GM18867 (cell line): ENCODE measurements around the gene CNPY4.
A peak's percentile ranks its signal among the peaks of the same experiment; 100 is the strongest.

Source experiments
- ATAC-seq: cut with Tn5 transposase; IDR thresholded peaks from one replicate; pipeline ENCODE4 v1.9.1; 2021; ENCODE audit warnings: mild to moderate bottlenecking, moderate library complexity; ENCODE audit not compliant: unreplicated experiment

Gene CNPY4

DNA sequence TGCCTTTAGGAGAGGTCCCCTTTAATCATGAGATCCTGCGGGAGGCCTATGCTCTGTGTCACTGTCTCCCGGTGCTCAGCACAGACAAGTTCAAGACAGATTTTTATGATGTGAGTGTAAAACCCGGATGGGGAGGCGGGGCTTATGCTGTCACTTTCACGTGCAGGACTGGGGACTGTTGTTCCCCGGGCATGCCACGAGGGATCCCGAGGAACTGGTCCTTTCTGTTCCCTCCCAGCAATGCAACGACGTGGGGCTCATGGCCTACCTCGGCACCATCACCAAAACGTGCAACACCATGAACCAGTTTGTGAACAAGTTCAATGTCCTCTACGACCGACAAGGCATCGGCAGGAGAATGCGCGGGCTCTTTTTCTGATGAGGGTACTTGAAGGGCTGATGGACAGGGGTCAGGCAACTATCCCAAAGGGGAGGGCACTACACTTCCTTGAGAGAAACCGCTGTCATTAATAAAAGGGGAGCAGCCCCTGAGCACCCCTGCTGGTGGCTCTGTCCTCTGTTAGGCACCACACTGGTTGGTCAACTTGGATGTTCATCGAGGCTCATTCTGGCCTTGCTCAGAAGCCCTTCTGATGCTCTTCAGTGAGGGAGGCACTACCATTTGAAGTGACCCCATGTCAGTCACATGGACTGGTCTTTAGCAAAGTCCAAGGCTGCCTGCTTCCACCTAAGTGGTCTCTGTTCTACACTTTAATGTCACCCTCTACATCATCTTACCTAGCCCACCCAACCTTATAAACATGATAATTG, 27.8 kb upstream of the CNPY4 start:
- no peak for ATAC-seq

- ATAC-seq, result no peak
Observed at GRCh38 chr7:100093054-100093453, 26.4 kb upstream of the CNPY4 start.

DNA sequence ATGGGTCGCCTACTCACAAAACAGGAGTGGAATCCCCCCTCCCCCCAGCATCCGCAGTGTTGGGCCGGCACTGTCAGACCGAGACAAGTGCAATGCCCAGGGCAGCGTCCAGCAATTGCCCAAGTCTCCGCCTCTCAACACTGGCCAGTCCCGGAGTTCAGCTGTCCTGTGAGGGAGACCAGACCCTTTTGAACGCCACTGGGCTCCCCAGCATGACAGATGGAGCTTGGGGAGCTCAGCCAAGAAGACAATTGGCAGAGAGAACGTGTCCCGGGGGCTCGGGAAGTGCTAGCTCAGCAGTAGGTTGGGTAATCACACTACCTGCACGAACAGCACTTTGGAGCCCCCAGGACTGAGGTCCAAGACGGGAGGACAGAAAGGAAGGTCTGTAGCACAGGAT, 25.9 kb upstream of the CNPY4 start:
- no peak for ATAC-seq

- ATAC-seq, result no peak
Observed at GRCh38 chr7:100093925-100094486, 25.4 kb upstream of the CNPY4 start.

DNA sequence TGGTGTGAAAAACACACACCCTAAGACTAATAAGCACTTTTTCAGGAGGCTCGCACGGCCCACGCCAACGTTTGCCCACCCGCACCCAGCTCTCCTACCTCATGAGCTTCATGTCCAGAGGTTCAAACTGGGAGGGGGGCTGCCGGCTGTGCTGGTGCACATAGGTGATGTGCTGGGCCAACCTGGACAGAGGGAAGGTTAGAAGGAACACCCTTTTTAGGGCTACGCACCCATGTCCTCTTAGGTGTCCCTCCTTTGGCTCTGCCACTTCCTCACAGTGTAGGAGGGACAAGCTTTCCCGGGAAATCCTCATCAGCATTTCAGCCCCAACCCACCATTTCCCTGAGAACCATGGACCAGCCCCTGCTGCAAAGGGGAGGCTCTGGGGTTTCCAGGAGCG, 24.1 kb upstream of the CNPY4 start:
- no peak for ATAC-seq

GRCh38 chr7:100095704-100096103, 23.7 kb upstream of the CNPY4 start:
- no peak for ATAC-seq

GRCh38 chr7:100098913-100099312, 20.5 kb upstream of the CNPY4 start:
- ATAC-seq, result no peak

DNA sequence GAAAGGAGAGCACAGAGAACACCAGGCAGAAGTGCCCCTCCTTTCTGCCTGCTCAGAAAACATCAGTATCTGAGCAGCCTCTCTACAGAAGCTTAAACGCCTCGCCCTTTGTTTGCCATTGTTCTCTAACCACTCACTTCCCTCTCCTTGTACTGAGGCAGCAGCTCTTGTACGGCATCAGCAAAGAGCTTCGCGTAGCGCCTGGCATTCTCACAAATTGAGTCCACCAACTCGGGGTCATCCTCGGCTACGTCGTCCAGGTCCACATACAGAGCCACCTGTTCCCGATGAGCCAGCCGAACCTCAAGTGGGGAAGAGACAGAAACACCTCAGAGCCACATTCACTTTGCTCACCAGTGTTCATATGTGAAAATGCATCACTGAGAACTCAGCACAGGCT, 20.0 kb upstream of the CNPY4 start:
- ATAC-seq, result no peak

- ATAC-seq, result peak; percentile 58
Observed at GRCh38 chr7:100100420-100101015, 18.9 kb upstream of the CNPY4 start.

DNA sequence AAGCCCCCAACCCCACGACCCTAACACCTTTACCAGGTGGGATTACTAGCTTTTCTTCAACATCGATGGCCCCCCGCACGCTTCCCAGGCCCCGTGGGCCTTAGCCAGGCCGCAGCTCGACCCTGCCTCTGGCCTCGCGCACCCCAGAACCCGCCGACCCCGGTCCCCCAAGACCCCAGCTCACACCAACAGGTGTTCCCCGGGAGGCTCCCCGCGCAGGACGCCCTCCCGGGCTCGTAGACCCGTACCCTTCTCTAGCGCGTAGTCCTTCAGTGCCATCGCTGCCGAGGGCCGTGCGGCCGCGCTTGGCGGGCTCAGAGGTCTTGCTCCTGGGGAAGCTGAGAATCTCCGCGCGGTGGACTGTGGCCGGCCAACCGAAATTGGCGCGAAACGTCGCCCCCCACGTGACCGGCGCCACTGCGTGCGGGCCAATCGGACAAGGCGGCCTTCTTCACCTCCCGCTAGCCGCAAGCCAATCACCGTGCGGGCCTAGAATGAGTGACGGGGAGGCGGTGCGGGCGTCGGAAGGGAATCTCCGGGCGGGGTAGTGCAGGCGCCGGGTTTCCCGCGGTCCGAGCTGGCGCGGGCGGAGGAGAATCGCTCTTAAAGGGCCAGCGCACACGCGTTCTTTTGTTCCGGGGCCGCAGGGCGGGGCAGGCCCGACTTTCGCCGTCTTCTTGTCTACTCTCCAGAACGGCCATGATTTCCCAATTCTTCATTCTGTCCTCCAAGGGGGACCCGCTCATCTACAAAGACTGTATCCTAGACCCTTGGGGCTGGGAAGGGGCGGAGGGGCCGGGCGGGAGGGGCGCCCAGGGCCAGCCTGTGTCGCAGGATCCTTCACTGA, 18.2 kb upstream of the CNPY4 start, which contains the start of the genes AP4M1 and MCM7:
Gene AP4M1 (plus strand): TSS at position 628 of the 847 bp plus-strand sequence. CDS start 72 bp downstream, at position 700.
Gene MCM7 (minus strand): TSS at position 382 of the 847 bp plus-strand sequence. CDS start 103 bp downstream, at position 279.
- ATAC-seq, result peak; percentile 79

GRCh38 chr7:100102950-100103840, 16.2 kb upstream of the CNPY4 start:
- no peak for ATAC-seq

GRCh38 chr7:100105534-100105933, 13.9 kb upstream of the CNPY4 start:
- no peak for ATAC-seq

- no peak for ATAC-seq
Observed at GRCh38 chr7:100106633-100107032, 12.8 kb upstream of the CNPY4 start.

DNA sequence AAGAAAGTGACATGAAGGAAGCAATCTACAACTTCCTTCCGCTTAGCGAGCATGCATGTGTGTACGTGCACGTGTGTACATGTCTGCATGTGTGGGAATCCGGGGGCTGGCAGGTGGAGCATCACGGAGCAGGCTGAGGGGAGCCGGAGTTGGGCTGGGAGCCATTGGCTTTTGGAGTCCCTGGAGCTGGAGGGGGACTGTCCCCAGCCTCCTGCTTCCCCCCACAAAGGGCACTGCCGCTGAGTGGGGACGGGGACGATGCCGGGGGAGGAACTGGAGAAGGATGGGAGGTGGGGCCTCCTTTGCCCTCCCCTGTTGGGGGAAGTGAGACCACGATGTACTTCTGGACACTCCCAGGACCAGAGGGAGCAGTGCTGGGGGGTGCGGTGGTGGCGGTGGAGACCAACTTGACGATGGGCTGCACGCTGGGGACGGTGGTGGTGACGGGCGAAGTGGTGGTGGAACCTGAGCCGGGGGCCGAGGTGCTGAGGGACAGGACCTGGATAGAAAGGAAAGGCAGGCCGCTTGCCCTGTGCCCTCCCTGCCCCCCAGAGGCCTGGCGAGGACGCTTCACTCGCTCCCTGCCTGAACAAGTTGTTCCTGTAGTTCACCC, 12.2 kb upstream of the CNPY4 start:
- ATAC-seq, result no peak

- ATAC-seq, result no peak
Observed at GRCh38 chr7:100107890-100108289, 11.5 kb upstream of the CNPY4 start.

GRCh38 chr7:100109521-100110163, 9.8 kb upstream of the CNPY4 start:
- ATAC-seq, result no peak

- ATAC-seq, result no peak
Observed at GRCh38 chr7:100111156-100111555, 8.3 kb upstream of the CNPY4 start.

- no peak for ATAC-seq
Observed at GRCh38 chr7:100111914-100112313, 7.5 kb upstream of the CNPY4 start.

DNA sequence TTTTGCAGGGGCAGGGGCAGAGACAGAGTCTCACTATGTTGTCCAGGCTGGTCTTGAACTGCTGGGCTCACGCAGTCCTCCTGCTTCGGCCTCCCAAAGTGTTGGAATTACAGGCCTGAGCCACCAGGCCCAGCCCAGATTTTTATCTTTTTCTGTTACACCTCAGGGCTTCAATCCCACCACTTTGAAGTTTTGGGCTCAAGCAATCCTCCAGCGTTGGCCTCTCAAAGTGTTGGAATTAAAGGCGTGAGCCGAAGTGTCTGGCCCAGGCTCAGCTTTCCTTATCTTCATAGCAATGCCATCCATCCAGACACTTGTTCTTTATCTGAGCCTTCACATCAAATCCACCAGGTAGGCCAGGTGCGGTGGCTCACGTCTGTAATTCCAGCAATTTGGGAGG, 4.4 kb upstream of the CNPY4 start:
- no peak for ATAC-seq
